ENCODE measurements around the gene HOXA4.

HOXA4 gene

DNA sequence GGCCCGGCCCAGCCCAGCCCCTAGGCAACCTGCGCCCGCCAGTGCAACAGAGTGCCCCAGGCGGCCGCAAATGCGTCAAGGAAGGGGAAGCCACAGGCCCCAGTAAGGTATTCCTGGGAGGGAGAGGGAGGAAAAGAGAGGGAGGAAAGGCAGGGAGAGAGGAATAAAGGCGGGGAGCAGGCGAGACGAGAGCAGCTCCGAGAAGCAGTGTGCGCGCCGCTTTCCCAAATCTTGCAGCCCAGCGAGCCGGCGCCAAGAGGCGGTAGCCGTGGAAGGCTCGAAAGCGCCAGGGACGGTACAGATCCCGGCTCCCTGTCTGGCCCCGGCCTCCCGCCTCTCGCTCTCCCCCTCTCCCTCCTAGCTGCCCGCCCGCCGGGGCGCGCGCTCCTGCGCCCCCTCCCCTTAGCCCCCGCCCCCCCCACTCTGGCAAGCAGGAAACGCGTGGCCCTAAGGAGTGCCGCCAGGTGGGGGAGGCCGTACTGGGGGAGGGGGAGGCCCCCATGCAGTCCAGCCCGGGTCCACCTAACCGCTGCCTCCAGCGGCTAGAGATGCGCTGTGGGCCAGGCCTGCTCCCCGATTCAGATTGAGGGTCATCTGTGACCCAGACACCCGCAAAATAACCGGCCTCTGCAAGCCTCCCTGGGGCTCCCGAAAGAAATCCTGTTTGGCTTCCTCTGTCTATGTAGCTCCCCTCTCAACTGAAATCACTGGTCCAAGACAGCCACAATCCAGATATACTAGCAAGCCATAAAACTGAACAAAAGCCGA is 39.3 kb upstream of the HOXA4 start:
- no peak for DNase-seq (ENCODE audit: low read depth)

DNA sequence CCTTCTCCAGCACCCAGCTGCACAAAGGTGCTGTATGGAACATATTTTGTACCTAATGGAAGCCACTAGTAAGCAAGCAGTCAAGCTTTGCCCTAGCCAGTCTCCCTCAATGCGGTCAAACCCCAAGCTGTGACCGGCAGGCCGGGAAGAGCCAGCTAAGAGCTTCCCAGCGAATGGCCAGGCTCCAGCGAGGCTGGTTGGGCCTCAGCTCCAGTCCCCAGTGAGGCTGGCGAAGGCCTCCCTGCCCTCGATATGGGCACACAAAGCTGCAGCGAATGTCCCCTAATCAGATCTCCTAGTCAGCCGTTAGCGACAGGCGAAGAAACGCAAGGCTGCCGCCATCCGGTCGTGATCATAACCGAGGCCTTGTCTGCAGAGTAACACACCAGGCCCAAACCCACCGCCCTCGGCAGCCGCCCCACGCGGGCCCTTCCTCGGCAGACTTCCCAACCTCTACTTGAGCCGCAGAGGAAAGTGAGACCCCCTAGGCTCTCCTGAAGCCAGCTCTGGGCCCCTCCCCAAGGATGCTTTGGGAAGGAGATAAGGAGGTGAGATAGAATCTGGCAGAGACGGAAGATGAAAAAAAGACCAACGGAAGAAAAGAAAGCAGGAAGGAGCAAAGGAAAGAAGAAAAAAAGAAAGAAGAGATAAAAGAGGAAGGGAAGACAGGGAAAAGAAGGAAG is 37.8 kb upstream of the HOXA4 start:
- DNase-seq (ENCODE audit: low read depth) = no peak

DNA sequence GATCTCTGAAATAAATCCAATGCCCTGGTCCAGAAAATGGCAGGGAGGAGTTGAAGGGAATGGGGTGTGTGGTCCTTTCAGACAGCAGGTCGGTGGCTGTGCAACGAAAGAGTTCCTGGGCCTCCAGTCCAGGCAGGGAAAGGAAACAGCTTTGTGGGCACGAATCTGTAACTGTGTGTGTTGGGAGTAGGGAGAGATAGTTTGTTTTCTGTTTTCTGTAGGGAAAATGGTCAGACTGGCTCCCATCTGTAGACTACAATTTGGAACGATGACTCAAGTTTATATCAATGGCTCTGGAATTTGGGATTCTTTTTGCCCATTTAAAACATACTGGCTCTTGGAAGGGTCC is 37.3 kb upstream of the HOXA4 start:
- no peak for DNase-seq (ENCODE audit: low read depth)

DNA sequence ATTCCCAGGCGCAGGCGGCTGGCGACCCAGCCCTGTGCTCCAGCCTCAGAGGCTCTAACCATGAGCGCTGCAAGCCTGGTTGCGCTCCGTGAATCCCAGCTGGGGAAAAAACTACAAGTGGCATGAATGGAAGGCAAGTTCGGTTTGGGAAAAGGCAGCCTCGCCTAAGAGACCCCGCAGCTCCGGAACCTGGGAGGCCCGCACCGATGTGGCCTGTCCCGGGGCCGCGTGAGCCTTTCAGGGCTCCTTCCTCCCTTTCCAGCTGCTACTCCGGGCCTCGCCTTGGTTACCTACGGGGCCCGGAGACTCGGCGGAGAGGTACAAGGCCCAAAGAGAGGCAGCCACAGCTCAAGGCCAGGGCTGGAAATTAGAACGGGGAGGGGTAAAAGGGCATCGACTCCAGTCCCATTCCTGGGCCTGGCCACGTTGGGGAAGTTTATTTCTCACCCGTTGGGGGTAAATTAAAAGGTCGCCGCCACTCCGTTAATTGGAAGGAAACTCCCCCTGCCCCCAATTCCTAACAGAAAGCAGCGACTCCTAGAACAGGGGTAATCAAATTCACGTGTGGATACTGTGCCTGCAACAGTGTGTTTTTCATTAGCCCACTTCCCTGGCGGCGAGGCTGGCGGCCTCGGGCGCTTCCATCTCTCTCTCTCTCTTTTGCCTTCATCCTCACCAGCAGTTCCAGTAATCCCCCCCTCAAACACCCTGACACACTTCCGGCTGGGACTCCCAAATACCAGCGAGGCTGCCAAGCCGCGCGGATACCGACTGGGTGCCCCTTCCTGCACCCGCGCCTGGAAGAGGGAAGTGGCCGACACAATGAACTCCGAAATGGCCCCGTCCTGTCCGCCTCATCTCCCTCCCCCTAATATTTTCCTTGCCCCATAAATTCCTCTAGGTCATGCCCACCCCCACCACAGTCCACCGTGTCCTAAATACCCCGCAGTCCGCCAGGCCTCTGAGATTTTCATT is 36.3 kb upstream of the HOXA4 start:
- DNase-seq (ENCODE audit: low read depth) = no peak

DNA sequence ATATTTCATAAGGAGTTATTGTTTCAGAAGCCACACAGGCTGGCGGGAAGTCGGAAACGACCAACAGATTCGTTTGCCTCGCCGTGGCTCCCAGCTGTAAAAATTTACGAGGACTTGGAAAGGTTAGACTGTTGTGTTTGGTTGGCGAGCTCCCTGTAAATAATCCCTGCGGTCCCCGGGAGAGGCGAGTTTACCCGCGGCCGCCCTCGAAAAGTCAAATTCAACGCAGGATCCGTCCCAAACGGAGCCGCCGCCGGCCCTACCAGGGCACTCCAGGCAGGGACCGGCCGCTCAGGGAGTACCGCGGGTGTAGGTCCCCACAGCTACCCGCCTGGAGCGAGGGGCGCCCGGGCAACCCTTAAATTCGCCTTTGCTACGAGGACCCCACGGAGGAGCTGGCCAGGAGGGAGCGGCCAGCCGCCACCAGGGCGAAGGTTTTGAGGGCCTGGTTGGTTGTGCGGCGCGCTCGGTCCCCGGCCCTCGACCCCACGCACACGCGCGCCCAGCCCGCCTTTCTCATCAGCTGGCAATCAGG is 35.5 kb upstream of the HOXA4 start:
- no peak for DNase-seq (ENCODE audit: low read depth)

DNA sequence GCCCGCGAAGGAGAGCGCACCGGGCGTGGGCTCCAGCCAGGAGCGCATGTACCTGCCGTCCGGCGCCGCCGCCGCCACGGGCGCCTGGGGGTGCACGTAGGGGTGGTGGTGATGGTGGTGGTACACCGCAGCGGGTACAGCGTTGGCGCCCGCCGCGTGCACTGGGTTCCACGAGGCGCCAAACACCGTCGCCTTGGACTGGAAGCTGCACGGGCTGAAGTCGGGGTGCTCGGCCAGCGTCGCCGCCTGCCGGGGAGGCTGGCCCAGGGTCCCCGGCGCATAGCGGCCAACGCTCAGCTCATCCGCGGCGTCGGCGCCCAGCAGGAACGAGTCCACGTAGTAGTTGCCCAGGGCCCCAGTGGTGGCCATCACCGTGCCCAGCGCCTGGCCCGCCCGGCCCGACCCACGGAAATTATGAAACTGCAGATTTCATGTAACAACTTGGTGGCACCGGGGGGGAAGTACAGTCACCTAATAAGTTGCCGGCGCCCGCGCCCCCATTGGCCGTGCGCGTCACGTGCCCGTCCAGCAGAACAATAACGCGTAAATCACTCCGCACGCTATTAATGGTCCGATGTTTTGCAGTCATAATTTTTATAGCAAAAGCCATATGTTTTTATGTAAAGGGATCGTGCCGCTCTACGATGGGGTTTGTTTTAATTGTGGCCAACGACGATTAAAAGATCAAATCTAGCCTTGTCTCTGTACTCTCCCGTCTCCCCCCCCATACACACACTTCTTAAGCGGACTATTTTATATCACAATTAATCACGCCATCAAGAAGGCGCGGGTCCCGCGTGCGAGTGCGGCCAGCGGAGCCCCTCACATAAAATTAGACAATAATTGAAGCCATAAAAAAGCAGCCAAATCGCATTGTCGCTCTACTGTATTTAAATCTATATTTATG is 34.8 kb upstream of the HOXA4 start, which contains the start of gene HOXA9:
HOXA9 (minus strand) TSS at position 449 of the 907 bp plus-strand sequence; CDS start at position 369, 80 bp downstream.
- no peak for DNase-seq (ENCODE audit: low read depth)

DNA sequence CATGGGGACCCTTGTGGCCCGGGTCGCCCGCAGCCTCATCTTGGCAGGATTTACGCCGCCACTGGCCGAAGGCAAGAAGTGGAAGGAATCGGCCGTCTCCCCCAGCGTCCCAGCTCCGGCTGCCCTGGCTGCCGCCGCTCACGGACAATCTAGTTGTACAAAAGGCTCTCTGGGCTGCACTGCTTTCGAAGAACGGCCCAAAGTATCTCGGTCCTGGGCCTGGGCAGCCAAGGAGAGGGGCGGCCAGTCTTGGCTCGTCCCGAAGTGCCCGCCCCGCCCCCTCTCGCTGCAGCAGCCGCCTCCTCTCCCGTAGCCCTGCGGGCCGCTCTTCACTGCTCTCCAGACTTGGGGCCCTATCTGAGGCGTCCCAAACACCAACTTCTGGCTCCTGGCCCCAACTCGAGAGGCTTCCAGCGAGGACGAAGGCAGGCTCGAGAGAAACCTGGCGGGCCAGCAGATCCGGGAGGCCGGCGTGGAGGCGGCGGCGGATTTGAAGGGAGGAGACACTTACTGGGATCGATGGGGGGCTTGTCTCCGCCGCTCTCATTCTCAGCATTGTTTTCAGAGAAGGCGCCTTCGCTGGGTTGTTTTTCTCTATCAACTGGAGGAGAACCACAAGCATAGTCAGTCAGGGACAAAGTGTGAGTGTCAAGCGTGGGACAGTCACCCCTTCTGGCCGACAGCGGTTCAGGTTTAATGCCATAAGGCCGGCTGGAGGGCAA is 34.0 kb upstream of the HOXA4 start:
- no peak for DNase-seq (ENCODE audit: low read depth)

DNA sequence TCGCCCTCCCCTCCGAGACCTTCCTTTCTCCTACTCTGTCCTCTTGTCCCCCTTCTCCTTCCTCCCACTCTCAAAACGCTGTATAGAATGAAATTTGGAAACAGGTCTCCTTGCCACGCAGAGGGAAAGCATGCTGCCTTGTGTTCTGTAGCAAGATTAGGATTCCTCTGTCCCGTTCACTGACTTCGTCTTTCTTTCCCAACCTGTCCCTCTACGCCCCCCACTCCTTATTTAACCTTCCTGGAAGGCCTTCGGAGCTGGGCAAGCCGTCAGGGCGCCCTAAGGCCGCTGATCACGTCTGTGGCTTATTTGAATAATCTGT is 33.4 kb upstream of the HOXA4 start:
- DNase-seq (ENCODE audit: low read depth) = no peak

DNA sequence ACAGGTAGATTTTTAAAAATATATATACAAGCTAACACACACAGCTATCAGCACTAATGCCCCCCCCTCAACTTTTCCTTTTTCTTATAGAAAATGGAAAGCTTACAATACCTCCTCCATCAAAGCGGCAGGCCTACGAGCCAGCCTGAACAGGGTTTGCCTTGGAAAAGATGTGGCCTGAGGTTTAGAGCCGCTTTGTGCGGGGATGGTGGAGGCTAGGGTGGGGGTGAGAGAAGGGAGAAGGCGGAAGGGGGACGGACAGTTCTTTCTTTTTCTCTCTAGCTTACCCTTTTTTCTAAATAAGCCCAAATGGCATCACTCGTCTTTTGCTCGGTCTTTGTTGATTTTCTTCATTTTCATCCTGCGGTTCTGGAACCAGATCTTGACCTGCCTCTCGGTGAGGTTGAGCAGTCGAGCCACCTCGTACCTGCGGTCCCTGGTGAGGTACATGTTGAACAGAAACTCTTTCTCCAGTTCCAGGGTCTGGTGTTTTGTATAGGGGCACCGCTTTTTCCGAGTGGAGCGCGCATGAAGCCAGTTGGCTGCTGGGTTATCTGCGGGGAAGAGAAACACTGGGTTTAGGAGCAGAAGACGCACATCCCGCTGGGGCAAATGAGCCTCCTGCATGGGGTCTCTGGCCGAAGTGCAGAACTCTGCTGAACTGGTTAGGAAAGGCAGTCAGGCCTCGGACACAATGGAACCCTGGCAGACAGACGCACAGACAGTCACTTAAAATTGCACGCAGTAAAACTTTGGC is 32.9 kb upstream of the HOXA4 start:
- DNase-seq (ENCODE audit: low read depth) = no peak

DNA sequence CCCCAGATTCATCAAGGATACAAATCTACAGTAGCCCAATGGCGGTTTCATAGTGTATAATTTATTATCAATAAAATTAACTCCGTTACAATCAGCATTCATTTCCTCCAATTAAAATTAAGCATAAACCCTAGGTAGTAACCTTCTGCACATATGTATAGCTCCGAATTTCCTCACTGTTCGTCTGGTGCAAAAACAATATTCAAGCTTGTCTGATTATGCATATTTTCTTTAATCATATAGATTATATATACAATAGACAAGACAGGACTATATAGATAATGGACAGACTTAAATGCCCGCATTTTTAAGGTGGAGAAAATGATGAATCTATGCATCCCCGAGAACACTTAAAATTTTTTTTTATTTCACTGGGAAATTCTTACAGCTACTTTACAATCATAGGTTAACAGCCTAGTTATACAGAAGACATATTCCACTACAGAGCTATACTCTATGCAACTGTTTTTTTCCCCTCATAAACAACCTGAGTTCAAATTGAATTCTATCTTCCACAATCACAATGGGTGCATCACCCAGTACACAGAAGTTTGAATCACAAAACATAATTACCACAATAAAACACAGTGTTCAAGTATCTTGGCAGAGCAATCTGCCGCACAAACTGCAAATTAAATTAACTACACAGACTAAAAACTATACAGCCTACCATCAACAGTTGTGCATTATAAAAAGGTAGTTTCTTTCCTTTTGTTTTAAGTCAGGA is 32.2 kb upstream of the HOXA4 start:
- no peak for DNase-seq (ENCODE audit: low read depth)

DNA sequence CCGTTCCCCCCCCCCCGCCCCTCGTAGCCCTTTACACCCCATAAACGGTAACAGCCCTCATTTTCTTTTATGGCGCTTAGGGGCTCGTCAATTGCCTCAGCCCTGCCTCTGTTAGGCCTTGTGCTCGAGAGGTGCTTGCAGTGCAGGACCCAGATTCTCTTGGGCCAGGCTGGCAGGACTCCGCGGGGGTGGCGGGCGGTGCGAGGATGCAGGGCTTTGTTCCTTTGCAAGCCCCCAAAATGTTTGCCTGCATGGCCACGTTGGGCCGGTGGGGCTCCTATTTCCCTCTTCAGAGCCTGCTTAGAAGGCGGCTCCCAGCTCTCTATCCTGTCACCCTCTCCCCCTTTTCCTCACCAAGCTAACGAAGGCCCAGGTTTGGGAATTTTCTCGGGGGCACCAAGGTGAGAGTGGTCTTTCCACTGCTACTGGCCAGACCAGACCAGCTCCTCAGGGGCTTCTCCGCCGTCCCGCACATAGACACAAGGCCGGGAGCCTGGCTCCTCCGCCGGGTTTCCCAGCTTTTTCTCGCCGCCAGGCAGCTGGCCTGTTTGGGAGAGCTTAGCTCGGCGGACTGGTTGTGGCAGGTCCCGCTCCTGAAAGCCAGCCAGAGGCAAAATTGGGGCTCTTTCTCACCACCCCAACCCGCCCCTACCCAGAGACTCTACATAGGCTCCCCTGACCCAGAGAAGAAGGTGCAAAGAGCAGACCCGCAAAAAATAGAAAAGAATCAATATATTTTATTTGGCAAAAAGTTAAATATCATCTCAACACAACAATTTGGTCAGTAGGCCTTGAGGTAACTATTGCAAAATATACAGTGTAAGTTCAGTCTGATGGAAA is 31.4 kb upstream of the HOXA4 start:
- DNase-seq (ENCODE audit: low read depth) = no peak

DNA sequence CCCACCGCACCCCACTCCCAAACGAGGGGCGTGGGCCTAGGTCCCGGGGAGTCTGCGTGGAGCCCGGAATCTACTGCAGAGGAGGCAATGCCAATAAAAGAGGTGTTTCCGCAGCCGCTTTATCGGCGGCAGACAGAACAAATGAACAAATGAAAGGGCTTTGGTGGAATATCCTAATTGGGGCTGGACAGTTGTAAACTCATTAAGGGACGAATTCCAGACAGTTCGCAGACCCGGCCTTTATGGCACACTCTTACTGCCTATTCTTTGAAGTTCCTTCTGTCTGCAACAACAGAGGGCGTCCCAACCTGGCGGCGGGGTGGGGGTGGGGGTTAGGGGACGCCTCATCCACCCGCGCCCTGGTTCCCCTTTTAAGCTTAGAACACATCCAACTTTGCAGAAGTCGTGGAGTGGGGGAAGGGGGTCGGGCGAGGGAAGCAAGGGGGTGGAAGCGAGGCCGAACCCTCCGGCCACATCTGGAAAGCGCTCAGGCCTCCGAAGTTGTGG is 30.7 kb upstream of the HOXA4 start:
- DNase-seq (ENCODE audit: low read depth) = no peak

DNA sequence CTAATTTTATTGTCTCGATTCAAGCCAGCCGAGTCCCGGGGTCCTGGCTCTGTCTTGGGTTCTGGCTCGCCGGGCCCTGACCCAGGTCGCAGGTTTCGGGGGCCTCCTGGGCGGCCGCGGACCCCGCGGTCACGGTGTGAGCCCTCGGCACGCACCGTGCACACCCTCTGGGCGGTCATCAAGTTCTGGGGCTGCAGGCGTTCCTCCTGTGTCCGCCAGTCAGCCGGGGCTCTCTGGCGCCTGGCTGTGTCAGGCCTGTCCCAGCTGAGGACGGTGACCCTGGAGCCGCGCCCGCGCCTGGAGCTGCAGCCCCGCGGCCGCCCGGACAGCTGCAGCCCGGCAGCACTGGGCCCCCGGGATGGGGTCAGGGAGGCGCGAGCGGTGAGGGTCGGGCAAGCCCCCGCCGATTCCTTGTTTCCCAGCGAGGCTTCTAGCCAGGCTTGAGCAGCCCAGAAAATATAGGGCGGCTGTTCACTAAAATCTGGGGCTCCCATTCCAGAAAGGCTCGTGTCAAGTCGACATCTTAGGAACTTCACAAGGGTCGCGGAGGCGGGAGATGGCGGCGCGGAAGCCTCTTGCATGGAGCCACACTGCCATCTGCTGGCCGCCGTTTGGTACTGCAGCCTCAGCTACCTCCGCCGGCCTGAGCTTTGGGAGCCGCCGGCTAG is 30.1 kb upstream of the HOXA4 start:
- peak; percentile 58 for DNase-seq (ENCODE audit: low read depth)

DNA sequence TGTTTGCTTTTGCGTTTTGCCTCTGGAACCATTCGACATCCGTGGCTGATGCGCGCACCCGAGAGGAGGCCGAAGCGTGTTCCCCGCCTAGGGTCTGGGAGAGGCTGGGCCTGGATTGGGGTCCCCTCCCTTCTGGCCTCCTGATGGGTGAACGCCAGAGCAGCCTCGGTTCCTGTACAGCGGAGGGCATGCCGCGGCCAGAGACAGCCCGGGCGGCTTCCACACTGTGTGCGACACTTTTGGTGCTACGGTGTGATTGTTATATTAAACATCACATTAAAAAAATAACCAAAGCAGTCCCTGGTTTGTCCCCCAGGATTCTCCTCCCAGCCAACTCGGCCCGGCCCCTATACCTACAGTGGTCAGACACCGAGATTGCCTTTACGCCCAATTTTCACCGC is 29.6 kb upstream of the HOXA4 start:
- DNase-seq (ENCODE audit: low read depth) = no peak

DNA sequence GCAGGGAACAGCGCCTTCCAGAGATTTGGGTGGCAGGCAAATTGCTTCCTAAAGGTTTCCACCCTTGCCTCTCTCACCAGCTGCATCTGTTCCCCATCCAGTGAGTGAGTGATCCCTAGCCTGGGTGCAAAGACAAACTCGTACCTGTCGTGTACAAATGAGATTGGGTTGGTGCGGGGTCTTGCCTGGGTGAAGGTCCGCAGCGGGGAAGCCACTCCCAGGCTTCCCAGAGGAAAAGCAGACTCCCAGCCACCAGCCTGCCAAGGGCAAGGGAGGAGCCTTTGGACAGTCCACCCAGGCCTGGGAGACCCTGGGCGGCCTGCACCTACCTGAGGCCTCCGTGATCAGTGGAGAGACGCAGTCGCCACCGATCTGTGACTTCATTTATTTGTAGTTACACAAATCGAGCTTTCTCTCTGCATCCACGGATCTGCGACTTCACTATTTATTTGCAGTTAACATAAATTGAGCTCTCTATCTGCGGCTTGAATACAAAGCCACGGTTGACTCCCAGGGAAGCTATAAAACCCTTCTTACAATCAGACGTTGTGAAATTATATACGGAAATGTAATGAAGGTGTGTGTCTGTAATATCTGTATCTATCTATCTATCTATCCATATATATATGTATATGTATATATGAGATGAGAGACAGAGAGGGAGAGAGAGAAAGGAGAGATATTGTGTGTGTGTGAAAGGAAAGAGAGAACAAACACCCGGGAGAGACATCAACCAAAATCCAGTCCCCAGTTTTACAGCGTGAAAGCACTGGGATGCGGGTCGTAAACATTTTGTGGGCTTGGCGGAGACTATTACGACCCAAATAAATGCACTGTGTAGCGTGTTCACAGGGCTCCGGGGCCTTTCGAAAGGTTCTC is 28.9 kb upstream of the HOXA4 start:
- no peak for DNase-seq (ENCODE audit: low read depth)

DNA sequence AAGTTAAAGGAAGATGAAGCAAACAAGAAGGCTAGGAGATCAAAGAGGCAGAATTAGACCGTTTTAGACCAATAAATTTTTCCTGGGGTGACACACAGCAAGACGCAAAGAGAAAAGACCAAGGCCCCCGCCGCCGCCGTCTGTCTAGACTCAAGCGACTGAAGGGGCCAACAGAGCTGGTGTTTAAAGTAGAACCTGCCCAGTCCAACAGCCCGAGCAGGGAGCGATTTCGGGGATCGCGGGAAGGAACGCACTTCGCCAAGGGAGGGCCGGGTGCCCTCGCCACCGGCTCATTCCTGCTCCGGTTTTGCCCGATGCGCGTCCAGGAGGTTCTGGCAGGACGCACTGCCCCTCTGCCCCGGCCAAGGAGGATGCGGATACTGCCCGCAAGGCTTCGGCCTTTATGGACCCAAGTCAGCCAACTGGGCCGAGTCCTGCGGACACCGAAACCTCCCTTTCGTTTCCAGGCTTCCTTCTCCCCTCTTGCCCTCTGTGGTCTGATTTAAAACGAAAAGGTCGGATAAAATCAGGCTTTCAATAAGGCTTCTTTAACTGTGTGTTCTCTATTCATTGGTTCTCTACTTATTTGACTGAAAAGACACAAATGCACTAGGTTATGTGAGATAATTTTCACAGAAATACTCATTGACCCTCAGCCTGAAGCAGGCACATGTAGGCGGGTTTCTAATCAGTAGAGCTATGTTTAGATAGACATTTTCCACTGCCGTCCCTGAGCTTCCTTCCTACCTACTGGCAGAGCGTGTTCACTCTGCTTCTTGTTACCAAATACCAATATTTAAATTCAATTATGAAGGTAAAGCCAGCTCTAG is 28.1 kb upstream of the HOXA4 start:
- DNase-seq (ENCODE audit: low read depth) = no peak
